DOHH2 (cell line): Measurements from ENCODE around the gene CASQ1.

Source experiments
- H3F3A ChIP-seq: fragments of 200-600 bp; sonication (generic), shearing (Covaris generic); 2 replicates; pipeline ENCODE4 v1.6.0; 2016; ENCODE audit warnings: antibody characterized with exemption, mild to moderate bottlenecking; ENCODE audit not compliant: control insufficient read depth, insufficient read depth
- H3K27ac ChIP-seq: fragments of 200-600 bp; sonication (generic); 2 replicates; pipeline ENCODE4 v1.5.1; 2014; ENCODE audit warnings: low read depth, mild to moderate bottlenecking, low read length, moderate library complexity
- H3K27me3 ChIP-seq: fragments of 200-600 bp; sonication (generic); 2 replicates; pipeline ENCODE4 v1.6.1; 2014; ENCODE audit warnings: mild to moderate bottlenecking, low read length, mixed read lengths; ENCODE audit not compliant: control insufficient read depth
- H3K36me3 ChIP-seq: fragments of 200-600 bp; sonication (generic); 2 replicates; pipeline ENCODE4 v1.6.1; 2014; ENCODE audit warnings: mild to moderate bottlenecking, low read length, moderate library complexity, mixed read lengths; ENCODE audit not compliant: control insufficient read depth
- H3K4me1 ChIP-seq: fragments of 200-600 bp; sonication (generic); 2 replicates; pipeline ENCODE4 v1.6.1; 2014; ENCODE audit warnings: mild to moderate bottlenecking, low read length, mixed read lengths; ENCODE audit not compliant: control insufficient read depth
- H3K4me2 ChIP-seq: fragments of 200-600 bp; sonication (generic); 2 replicates; pipeline ENCODE4 v1.6.0; 2014; ENCODE audit warnings: mild to moderate bottlenecking, low read length, moderate library complexity
- H3K4me3 ChIP-seq: fragments of 200-600 bp; sonication (generic); 2 replicates; pipeline ENCODE4 v1.5.1; 2014; ENCODE audit warnings: mild to moderate bottlenecking, low read length, mixed read lengths
- H3K79me2 ChIP-seq: fragments of 200-600 bp; sonication (generic); 2 replicates; pipeline ENCODE4 v1.6.1; 2014; ENCODE audit warnings: mild to moderate bottlenecking, low read length, mixed read lengths; ENCODE audit not compliant: control insufficient read depth
- H3K9me2 ChIP-seq: fragments of 200-600 bp; sonication (generic); replicated peaks from 2 replicates; pipeline ENCODE4 v1.6.1; 2014; ENCODE audit warnings: mild to moderate bottlenecking, low read length, mixed read lengths; ENCODE audit not compliant: control insufficient read depth
- H3K9me3 ChIP-seq: fragments of 200-600 bp; sonication (generic); 2 replicates; pipeline ENCODE4 v1.6.1; 2014; ENCODE audit warnings: antibody characterized with exemption, low read length, mixed read lengths; ENCODE audit not compliant: control insufficient read depth, insufficient read depth
- H4K20me1 ChIP-seq: fragments of 200-600 bp; sonication (generic); 2 replicates; pipeline ENCODE4 v1.6.0; 2014; ENCODE audit warnings: low read depth, mild to moderate bottlenecking, antibody characterized with exemption, low read length, moderate library complexity; ENCODE audit not compliant: control insufficient read depth, insufficient read depth
- EZH2phosphoT487 ChIP-seq: fragments of 200-600 bp; sonication (generic); IDR thresholded peaks from 2 replicates; pipeline ENCODE4 v1.6.1; 2017; ENCODE audit warnings: borderline replicate concordance, mild to moderate bottlenecking, antibody characterized with exemption, low read length, moderate library complexity, mixed read lengths
- TF ChIP-seq, protein P1 (sequence below): fragments of 200-600 bp; sonication (generic); IDR thresholded peaks from one replicate; pipeline ENCODE4 v1.5.1; 2014; ENCODE audit warnings: antibody characterized with exemption, mild to moderate bottlenecking, low read depth, low read length; ENCODE audit not compliant: poor library complexity, severe bottlenecking

Gene CASQ1

DNA sequence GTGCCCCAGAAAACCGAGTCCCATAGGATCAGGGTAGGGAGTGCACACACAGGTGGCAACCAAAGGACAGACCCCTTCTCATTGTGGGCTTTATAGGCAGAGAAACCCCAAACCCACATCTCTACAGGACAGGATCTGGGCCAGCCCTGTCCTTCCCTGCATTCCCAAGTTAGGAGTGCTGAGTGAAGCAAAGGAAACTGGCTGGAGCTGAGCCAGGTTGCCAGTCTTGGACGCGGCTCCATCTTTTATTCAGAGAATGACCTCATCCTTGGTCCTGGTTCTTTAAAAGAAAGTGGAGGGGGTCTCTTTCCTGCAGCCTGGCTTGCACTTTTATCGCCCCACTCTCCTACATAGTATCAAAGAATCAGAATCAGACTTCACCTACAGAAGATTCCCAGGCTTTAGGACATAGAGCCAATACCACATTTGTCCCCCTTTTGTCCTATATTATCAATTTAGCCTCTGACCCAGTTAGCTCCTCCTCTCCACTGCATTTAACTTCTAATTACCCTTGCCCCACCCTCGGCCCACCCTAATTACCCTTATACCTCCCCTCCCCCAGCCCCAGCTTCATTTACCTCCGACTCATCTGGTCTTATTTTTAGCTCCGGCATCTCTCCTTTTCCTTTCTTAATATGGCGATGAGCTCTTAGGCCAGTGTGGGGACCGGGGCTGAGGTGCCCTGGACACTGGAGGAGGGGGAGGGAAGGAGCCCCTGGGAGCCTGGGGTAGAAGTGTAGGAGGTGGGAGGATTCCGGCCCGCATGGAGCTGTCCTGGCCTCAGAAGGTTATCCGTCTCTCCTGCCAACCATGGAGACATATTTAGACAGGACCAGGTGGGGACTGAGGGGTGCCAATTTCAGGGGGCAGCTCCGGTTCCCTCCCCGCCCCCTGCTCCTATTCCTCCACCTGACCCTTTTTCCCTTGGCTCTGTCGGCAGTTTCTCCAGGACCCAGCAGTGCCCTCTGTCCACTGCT, at the start of gene CASQ1:
CASQ1 (plus strand) TSS at position 927 of the 977 bp plus-strand sequence. CDS start 177 bp downstream, outside the sequence.
- Histone ChIP-seq H3K36me3 (no peaks in the 10 kb centered on the region), H4K20me1 (no peaks in the 10 kb centered on the region), H3K27ac (no peak within 1 kb of the TSS), H3K4me1 (peaks cover 5% of the 10 kb centered on the region), H3K79me2 (no peaks in the 10 kb centered on the region), H3K4me2 (no peak within 1 kb of the TSS), H3K4me3 (no peak within 1 kb of the TSS), H3K9me3 (no peaks in the 10 kb centered on the region), H3K27me3 (no peaks in the 10 kb centered on the region; the same call in 1 of the 2 replicates), H3F3A (no peaks in the 10 kb centered on the region), H3K9me2 (no peaks in the 10 kb centered on the region)
- TF ChIP-seq EZH2phosphoT487 = no peak
- TF ChIP-seq, protein P1, sequence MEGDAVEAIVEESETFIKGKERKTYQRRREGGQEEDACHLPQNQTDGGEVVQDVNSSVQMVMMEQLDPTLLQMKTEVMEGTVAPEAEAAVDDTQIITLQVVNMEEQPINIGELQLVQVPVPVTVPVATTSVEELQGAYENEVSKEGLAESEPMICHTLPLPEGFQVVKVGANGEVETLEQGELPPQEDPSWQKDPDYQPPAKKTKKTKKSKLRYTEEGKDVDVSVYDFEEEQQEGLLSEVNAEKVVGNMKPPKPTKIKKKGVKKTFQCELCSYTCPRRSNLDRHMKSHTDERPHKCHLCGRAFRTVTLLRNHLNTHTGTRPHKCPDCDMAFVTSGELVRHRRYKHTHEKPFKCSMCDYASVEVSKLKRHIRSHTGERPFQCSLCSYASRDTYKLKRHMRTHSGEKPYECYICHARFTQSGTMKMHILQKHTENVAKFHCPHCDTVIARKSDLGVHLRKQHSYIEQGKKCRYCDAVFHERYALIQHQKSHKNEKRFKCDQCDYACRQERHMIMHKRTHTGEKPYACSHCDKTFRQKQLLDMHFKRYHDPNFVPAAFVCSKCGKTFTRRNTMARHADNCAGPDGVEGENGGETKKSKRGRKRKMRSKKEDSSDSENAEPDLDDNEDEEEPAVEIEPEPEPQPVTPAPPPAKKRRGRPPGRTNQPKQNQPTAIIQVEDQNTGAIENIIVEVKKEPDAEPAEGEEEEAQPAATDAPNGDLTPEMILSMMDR = no peak

- Histone ChIP-seq H3K27me3 (peaks cover 8% of the 10 kb centered on the region), H3K27ac (no peak overlapping the region), H3F3A (no peaks in the 10 kb centered on the region), H3K36me3 (no peaks in the 10 kb centered on the region), H3K79me2 (no peaks in the 10 kb centered on the region), H3K4me3 (no peak overlapping the region), H3K4me1 (no peaks in the 10 kb centered on the region), H3K9me3 (no peaks in the 10 kb centered on the region), H3K4me2 (no peak overlapping the region), H4K20me1 (no peaks in the 10 kb centered on the region), H3K9me2 (no peaks in the 10 kb centered on the region)
- TF ChIP-seq, protein P1 = no peak
- no peak for TF ChIP-seq EZH2phosphoT487
Measured at GRCh38 chr1:160143695-160144094, 46.7 kb upstream of the CASQ1 start.

GRCh38 chr1:160144921-160145320, 45.5 kb upstream of the CASQ1 start:
- H3K27me3 ChIP-seq = peaks cover 8% of the 10 kb centered on the region
- no peaks in the 10 kb centered on the region for H4K20me1 ChIP-seq
- H3K9me3 ChIP-seq = no peaks in the 10 kb centered on the region

More at GRCh38 chr1:160144921-160145320, 45.5 kb upstream of the CASQ1 start:
- Histone ChIP-seq H3K4me1 (no peaks in the 10 kb centered on the region), H3K79me2 (no peaks in the 10 kb centered on the region), H3F3A (no peaks in the 10 kb centered on the region), H3K4me3 (no peak overlapping the region), H3K36me3 (no peaks in the 10 kb centered on the region), H3K9me2 (no peaks in the 10 kb centered on the region), H3K27ac (no peak overlapping the region), H3K4me2 (no peak overlapping the region)
- TF ChIP-seq, protein P1 = no peak
- TF ChIP-seq EZH2phosphoT487 = no peak
